Heart left ventricle (tissue), 16 donors: ENCODE measurements around the gene MLN. TPM values are rescaled to one million over a fixed set of nuclear protein-coding genes. Genes with fewer than 3 reads are reported as not detected.

Experiments used
- ATAC-seq, 4 donors: fragments of 200-7000 bp; cut with Tn5 transposase; one replicate each; pipeline ENCODE4 v1.9.1; 2020 to 2022; ENCODE audit warnings: moderate library complexity in 4 of 4, mild to moderate bottlenecking in 3 of 4, moderate number of reproducible peaks in 1 of 4
- DNase-seq, 5 donors: peaks; one replicate each; pipeline ENCODE4 v3.0.0-alpha.2; 2020
- H3K27ac ChIP-seq, 12 donors: fragments of 200-600 bp; sonication (generic) in 4 of 12; one replicate each; pipeline versions ENCODE4 v1.5.0 to v1.8.0; 2016 to 2022; ENCODE audit warnings: mild to moderate bottlenecking in 2 of 12
- H3K27me3 ChIP-seq, 9 donors: fragments of 200-600 bp; sonication (generic) in 2 of 9; one replicate each; pipeline versions ENCODE4 v1.5.1 to v1.8.0; 2016 to 2022; ENCODE audit warnings: mild to moderate bottlenecking in 3 of 9
- H3K36me3 ChIP-seq, 9 donors: fragments of 200-600 bp; sonication (generic) in 2 of 9; one replicate each; pipeline versions ENCODE4 v1.5.0 to v1.8.0; 2018 to 2022; ENCODE audit warnings: mild to moderate bottlenecking in 2 of 9
- H3K4me1 ChIP-seq, 12 donors: fragments of 200-600 bp; sonication (generic) in 4 of 12; one replicate each; pipeline versions ENCODE4 v1.5.0 to v1.8.0; 2016 to 2022; ENCODE audit warnings: mild to moderate bottlenecking in 3 of 12
- H3K4me3 ChIP-seq, 12 donors: fragments of 200-600 bp; sonication (generic) in 4 of 12; one replicate each; pipeline versions ENCODE4 v1.5.0 to v1.8.0; 2017 to 2022; ENCODE audit warnings: mild to moderate bottlenecking in 9 of 12, moderate library complexity in 4 of 12
- H3K9me3 ChIP-seq, 12 donors: fragments of 200-600 bp; sonication (generic) in 4 of 12; one replicate each; pipeline versions ENCODE4 v1.5.0 to v1.8.0; 2016 to 2022; ENCODE audit warnings: mild to moderate bottlenecking in 1 of 12
- POLR2A ChIP-seq, 2 donors: fragments of 450-650 bp; IDR thresholded peaks; one replicate each; pipeline ENCODE4 v1.6.1; 2017; ENCODE audit warnings: antibody characterized with exemption in 2 of 2, mild to moderate bottlenecking in 2 of 2, moderate library complexity in 2 of 2
- WGBS, 4 donors: extraction: QIAGEN DNeasy Blood & Tissue Kit in 2 of 4; methylation state at CpG; one replicate each; pipeline versions ENCODE4 v1.1.5 to v1.1.7; 2013 to 2018; 5-methylcytosine and 5-hydroxymethylcytosine counted together
- intact Hi-C, 10 donors: fragments of 100-400 bp; cut with DNase I; formaldehyde crosslinking; loops; one replicate each; pipeline versions ENCODE4 v1.11.1 to v1.14.2; 2022
- polyA plus RNA-seq, 2 donors: library from polyadenylated mRNA; stranded (reverse); fragments of 200-250 nt; gene quantifications; one replicate each; pipeline ENCODE4 v1.2.3, GENCODE V29; 2013
- total RNA-seq, 9 donors: library from RNA; depleted of rRNA in 2 of 9; stranded (reverse); fragments of >200 nt in 2 of 9; fragmentation: NEBNext Ultra II Directional in 3 of 9; extraction: Animal tissue kit (Norgen Biotek cat#: 25700) in 3 of 9; gene quantifications; one replicate each; pipeline versions ENCODE4 v1.1.0 to v1.2.4, GENCODE V29; 2016 to 2023
- TF ChIP-seq, protein P1 (sequence below), 12 donors: fragments of 200-600 bp; sonication (generic) in 4 of 12; IDR thresholded peaks; one replicate each; pipeline versions ENCODE4 v1.5.0 to v1.8.0; 2018 to 2022; ENCODE audit warnings: antibody characterized with exemption in 12 of 12, mild to moderate bottlenecking in 5 of 12
- donor health status: ischemic (EF 13 %, LVEDD 7.1; RV severe dilation, severe dysfunction).
- donor health status: healthy with polysubstance abuse.
- donor health status: DM: no; HTN: yes; CAD: no.
- donor health status: DM: no; HTN: no; CAD: no.
- donor health status: ischemic (EF 25% LVEDD 6.9; RV normal size, moderate dysfunction).
- donor health status: ischemic (EF 25% LVEDD 5.7; RV mildly dilated, moderate dysfunction).
- donor health status: healthy.
- donor health status: DM: yes; HTN: yes; CAD: no.
- donor health status: ischemic (EF 35%, LVEDD 5.7; RV mildly dilated, moderate dysfunction).
- donor health status: nonischemic (EF 11% LVEDD 7.7; RV severe dilation, severe dysfunction).
- donor health status: DM: yes; HTN: yes; CAD: no.
- donor health status: PGD.
- donor health status: ischemic (EF 29% LVEDD 5.4; RV normal size, mild dysfunction).
- donor health status: nonischemic (EF 23%, LVEDD 6.1; RV moderate dilation, normal function).

The MLN gene
- total and polyA plus RNA-seq, 11 donors = not detected

DNA sequence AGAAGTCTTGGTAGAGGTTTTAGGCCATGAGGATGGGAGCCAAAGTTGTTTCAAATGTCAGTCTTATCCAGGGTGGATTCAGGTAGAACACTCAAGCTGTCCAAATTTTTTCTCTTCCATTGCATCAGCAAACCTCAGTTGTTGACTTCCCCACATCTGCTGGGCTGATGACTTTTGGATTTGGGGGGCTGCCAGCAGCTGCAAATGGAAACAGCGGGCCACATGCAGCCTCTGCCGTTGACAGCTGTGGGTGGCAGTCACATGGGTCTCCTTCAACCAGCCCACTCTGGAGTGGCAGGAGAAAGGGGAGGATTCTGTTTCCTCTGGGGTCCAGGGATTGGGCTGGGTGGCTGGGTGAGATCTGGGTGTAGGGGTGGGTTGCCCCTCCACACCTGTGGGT lies 5.8 kb upstream of the MLN start:
- Histone ChIP-seq H3K4me1 (peaks cover 0 to 18% (median 13%) of the 10 kb centered on the region in 12 donors), H3K36me3 (no peaks in the 10 kb centered on the region), H3K27me3 (peaks cover 2 to 38% (median 20%) of the 10 kb centered on the region in 9 donors), H3K9me3 (no peaks in the 10 kb centered on the region), H3K27ac (no peak overlapping the region), H3K4me3 (no peak overlapping the region)
- ATAC-seq (no peak), DNase-seq (peak in 1 of 5 donors; percentile 25)
- intact Hi-C loops = no loop called here
- WGBS, 4 donors = 22 to 38% (median 27%) methylated on average over 2 of the region's 2 CpGs
- TF ChIP-seq POLR2A (IDR thresholded peaks at IDR 0.05) = no peak
- TF ChIP-seq, protein P1, sequence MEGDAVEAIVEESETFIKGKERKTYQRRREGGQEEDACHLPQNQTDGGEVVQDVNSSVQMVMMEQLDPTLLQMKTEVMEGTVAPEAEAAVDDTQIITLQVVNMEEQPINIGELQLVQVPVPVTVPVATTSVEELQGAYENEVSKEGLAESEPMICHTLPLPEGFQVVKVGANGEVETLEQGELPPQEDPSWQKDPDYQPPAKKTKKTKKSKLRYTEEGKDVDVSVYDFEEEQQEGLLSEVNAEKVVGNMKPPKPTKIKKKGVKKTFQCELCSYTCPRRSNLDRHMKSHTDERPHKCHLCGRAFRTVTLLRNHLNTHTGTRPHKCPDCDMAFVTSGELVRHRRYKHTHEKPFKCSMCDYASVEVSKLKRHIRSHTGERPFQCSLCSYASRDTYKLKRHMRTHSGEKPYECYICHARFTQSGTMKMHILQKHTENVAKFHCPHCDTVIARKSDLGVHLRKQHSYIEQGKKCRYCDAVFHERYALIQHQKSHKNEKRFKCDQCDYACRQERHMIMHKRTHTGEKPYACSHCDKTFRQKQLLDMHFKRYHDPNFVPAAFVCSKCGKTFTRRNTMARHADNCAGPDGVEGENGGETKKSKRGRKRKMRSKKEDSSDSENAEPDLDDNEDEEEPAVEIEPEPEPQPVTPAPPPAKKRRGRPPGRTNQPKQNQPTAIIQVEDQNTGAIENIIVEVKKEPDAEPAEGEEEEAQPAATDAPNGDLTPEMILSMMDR (IDR thresholded peaks at IDR 0.05) = no peak

DNA sequence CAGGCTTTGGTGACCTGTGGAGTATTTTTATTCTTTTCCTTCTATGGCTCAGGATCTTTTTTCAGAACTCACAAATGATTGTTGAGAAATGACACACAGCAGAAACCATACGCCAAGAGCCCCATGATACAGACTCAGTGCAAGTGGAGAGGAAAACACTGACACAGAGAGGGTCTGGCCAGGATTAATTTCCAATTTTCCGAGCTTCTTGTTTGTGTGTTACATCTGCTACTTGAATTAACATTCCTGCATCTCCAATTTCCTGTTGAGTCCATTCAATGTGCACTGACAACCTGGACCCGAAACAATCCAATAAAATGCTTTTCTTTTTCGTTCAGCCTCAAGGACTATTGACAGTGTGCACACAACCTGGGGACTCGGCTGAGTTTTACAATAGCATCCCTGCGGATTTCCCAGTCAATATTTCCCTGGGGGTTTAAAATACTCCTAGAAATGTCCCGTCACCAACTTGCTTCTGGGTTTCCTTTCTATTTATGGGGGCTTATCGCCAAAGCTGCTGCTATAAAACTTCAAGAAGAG lies 4.9 kb upstream of the MLN start:
- peaks cover under 1 to 37% (median 14%) of the 10 kb centered on the region in 9 donors for H3K27me3 ChIP-seq
- DNase-seq = no peak
- no peaks in the 10 kb centered on the region for H3K36me3 ChIP-seq
- peaks cover 0 to 18% (median 13%) of the 10 kb centered on the region in 12 donors for H3K4me1 ChIP-seq
- TF ChIP-seq, protein P1 (IDR thresholded peaks at IDR 0.05) = no peak
- no peak for TF ChIP-seq POLR2A (IDR thresholded peaks at IDR 0.05)
- peak in 1 of 4 donors; percentile 16 for ATAC-seq
- intact Hi-C loops = no loop called here
- no peak overlapping the region for H3K27ac ChIP-seq
- WGBS, 4 donors = 35 to 56% (median 44%) methylated on average over 8 of the region's 8 CpGs
- H3K4me3 ChIP-seq = no peak overlapping the region
- no peaks in the 10 kb centered on the region for H3K9me3 ChIP-seq

DNA sequence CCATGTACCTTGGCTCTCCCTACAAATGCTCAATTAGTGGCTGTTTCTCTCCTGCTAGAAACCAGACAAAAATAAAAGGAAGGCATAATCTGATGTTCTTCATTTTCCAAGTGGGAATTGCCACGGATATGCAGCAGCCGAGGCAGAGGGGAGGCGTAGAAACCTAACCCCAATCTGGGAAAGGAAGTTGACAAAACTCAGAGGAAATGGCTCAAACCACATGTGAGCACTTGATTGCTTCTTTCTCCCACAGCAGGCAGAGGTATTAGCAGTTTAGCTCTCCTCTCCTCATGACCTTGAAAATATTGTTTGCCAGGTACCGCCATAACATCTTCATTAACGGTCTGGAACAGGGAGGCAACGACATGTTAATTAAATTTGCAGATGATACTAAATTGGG lies 3.8 kb upstream of the MLN start:
- peaks cover 0 to 18% (median 13%) of the 10 kb centered on the region in 12 donors for H3K4me1 ChIP-seq
- H3K27me3 ChIP-seq = peaks cover 0 to 40% (median 6%) of the 10 kb centered on the region in 9 donors
- intact Hi-C loops = no loop called here
- no peaks in the 10 kb centered on the region for H3K9me3 ChIP-seq
- H3K27ac ChIP-seq = no peak overlapping the region
- ATAC-seq = no peak
- no peaks in the 10 kb centered on the region for H3K36me3 ChIP-seq
- TF ChIP-seq, protein P1 (IDR thresholded peaks at IDR 0.05) = no peak
- no peak for TF ChIP-seq POLR2A (IDR thresholded peaks at IDR 0.05)
- 44 to 56% (median 49%) methylated on average over 6 of the region's 6 CpGs for WGBS, 4 donors
- DNase-seq = peak in 1 of 5 donors; percentile 2
- no peak overlapping the region for H3K4me3 ChIP-seq

DNA sequence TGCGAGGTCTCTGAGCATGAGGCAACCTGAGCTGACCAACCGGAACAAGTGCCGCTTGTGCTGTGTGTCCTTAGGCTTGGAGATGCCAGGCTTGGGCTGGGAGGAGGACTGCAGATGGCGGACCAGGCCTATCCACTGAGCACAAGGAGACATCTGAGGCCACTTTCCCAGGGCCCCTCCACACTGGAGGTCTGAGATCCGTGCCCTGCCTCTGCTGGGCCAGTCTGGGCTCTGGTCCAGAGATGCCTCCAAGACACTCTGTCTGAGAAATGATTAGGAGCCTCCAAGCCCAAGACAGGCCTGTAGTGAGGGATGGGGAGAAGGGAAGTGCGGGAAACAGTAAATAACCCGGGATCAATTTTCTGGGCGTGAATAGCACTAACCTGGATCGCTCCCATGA lies 3.0 kb upstream of the MLN start:
- no peaks in the 10 kb centered on the region for H3K9me3 ChIP-seq
- 81 to 87% (median 85%) methylated on average over 9 of the region's 9 CpGs for WGBS, 4 donors
- H3K4me1 ChIP-seq = peaks cover 0 to 18% (median 13%) of the 10 kb centered on the region in 12 donors
- H3K27me3 ChIP-seq = peaks cover 0 to 47% (median 6%) of the 10 kb centered on the region in 9 donors
- H3K4me3 ChIP-seq = no peak overlapping the region
- H3K27ac ChIP-seq = no peak overlapping the region
- intact Hi-C loops = no loop called here
- DNase-seq (peak in 1 of 5 donors; percentile 11), ATAC-seq (no peak)
- TF ChIP-seq, protein P1 (IDR thresholded peaks at IDR 0.05) = no peak
- TF ChIP-seq POLR2A (IDR thresholded peaks at IDR 0.05) = no peak
- no peaks in the 10 kb centered on the region for H3K36me3 ChIP-seq
